ENCODE data around the gene KIF3A. TPM values are rescaled to one million over a fixed set of nuclear protein-coding genes. Genes with fewer than 3 reads are reported as not detected.

KIF3A gene
- total RNA-seq, 1 experiment from 2014 or later: 13.2 TPM

GRCh38 chr5:132675936-132676689, 61.2 kb downstream of the KIF3A start:
- H3K23me2 ChIP-seq (ENCODE audit: insufficient read length, low read depth, low read length, poor library complexity, severe bottlenecking): no peaks in the 10 kb centered on the region
- H3K4me2 ChIP-seq (ENCODE audit: insufficient read depth, insufficient read length, low read length): no peak overlapping the region
- no peak overlapping the region for H3K56ac ChIP-seq (ENCODE audit: insufficient read length, low read depth, low read length)
- no peak overlapping the region for H3K23ac ChIP-seq (ENCODE audit: insufficient read length, low read depth, low read length)
- no peak for TF ChIP-seq CTCF (conservative IDR thresholded peaks at IDR 0.05)
- H3T11ph ChIP-seq (ENCODE audit: low read length): no peak overlapping the region
- no peak overlapping the region for H3K4me3 Mint-ChIP-seq
- H4K20me1 ChIP-seq (ENCODE audit: control insufficient read depth, insufficient read depth, insufficient read length): peaks cover 3% of the 10 kb centered on the region
- no peak overlapping the region for H2BK20ac ChIP-seq (ENCODE audit: low read depth, low read length, poor library complexity, severe bottlenecking)
- no peak overlapping the region for H3K4ac ChIP-seq (ENCODE audit: low read depth, low read length)
- H3K27ac Mint-ChIP-seq: no peak overlapping the region
- H2BK15ac ChIP-seq (ENCODE audit: low read depth, low read length): no peak overlapping the region
- H3K27me3 Mint-ChIP-seq (ENCODE audit: low read depth): no peaks in the 10 kb centered on the region; the same call in 1 of the 2 replicates
- no peak overlapping the region for H3K27ac ChIP-seq (ENCODE audit: insufficient read length, low read depth, low read length)
- peaks cover 0 to 2% of the 10 kb centered on the region in 2 experiments; a peak in 2 of 5 replicates for H3K9me3 Mint-ChIP-seq
- no peak overlapping the region for H2BK120ac ChIP-seq (ENCODE audit: low read depth, low read length, poor library complexity, severe bottlenecking)
- no peaks in the 10 kb centered on the region for H3K27me3 ChIP-seq (ENCODE audit: insufficient read depth, low read length)
- no peaks in the 10 kb centered on the region for H3K9me3 ChIP-seq (ENCODE audit: control insufficient read depth, low read depth, low read length)
- DNase-seq: no peak
- no peak overlapping the region for H3K14ac ChIP-seq (ENCODE audit: insufficient read depth, low read length)
- H3K36me3 Mint-ChIP-seq (ENCODE audit: insufficient read depth in 1 of 3, low read depth in 3 of 3): peaks cover 0 to 2% (median 0%) of the 10 kb centered on the region in 3 experiments; a peak in 3 of 7 replicates
- H4K8ac ChIP-seq (replicated peaks; ENCODE audit: insufficient read length, low read depth, low read length): no peak overlapping the region
- no peak overlapping the region for H2BK5ac ChIP-seq (ENCODE audit: insufficient read length, low read length)
- H2AK5ac ChIP-seq (ENCODE audit: insufficient read length, low read length): no peak overlapping the region
- H3K79me2 ChIP-seq (ENCODE audit: insufficient read depth, low read length): no peaks in the 10 kb centered on the region
- H3K4me1 Mint-ChIP-seq: peaks cover 4 to 5% of the 10 kb centered on the region in 2 experiments; a peak in 1 of 4 replicates
- no peak overlapping the region for H2BK12ac ChIP-seq (ENCODE audit: insufficient read length, low read depth, low read length)
- no peak overlapping the region for H2AFZ ChIP-seq (ENCODE audit: low read length)
- no peak overlapping the region for H4K5ac ChIP-seq (ENCODE audit: insufficient read length, low read depth, low read length)
- no CpG with 5 or more reads among the region's 11 CpGs for WGBS (ENCODE audit: extremely low coverage, insufficient read length, low lambda C conversion rate)
- H3K79me1 ChIP-seq (ENCODE audit: insufficient read depth, low read depth, low read length, poor library complexity, severe bottlenecking): no peaks in the 10 kb centered on the region
- H4K91ac ChIP-seq (ENCODE audit: insufficient read length, low read depth, low read length): no peak overlapping the region
- no peak overlapping the region for H3K18ac ChIP-seq (ENCODE audit: insufficient read length, low read depth, low read length)
- no peak overlapping the region for H3K9ac ChIP-seq (ENCODE audit: extremely low read depth, insufficient read length, low read length)
- H3K4me1 ChIP-seq (ENCODE audit: insufficient read depth, low read length): no peaks in the 10 kb centered on the region
